Esophagus squamous epithelium (tissue), 4 donors: ENCODE measurements around the gene MOV10.

Source experiments
- CTCF ChIP-seq, 6 experiments: fragments of 450-650 bp in 4 of 6; fragments of 200-600 bp in 2 of 6; sonication (generic) in 2 of 6; IDR thresholded peaks; one replicate each; pipeline ENCODE4 v1.5.1; 2016 to 2019; ENCODE audit warnings: antibody characterized with exemption in 6 of 6, mild to moderate bottlenecking in 4 of 6, moderate library complexity in 4 of 6
- POLR2A ChIP-seq, 4 donors: fragments of 450-650 bp; IDR thresholded peaks; one replicate each; pipeline ENCODE4 v1.6.1; 2017; ENCODE audit warnings: antibody characterized with exemption in 4 of 4, mild to moderate bottlenecking in 4 of 4, moderate library complexity in 3 of 4

DNA sequence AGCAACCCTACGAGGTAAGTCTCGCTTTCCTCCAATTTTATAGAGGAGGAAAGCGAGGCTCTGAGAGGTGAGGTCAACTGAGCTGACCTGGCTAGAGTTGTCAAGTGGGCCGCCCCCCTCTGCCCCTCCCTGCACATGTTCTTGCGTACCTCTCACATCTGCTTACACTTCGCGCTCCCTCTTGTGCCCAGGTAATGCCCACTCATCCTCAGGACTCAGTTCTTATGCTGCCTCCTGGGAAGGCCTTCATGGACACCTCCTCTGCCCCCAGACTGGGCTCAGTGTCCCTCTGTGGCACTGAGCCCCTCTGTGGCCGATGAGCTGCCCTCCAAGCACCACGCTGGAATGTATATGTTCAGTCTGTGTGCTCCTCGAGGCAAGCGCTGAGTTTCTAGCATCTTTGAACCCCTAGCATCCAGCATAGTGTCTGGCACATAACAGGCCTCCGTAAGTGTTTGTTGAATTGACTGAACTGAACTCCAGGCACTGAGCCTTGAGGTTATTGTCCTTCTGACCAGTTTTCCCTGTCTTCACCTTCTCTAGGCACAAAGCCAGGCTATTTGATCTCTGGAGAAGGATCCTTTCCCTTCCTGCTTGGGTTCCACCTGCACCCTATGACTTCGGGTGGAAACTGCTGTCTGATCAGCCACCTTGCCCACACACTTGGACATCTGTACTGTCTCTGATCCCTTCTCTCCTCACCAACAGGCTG, 13.5 kb downstream of the MOV10 start:
- TF ChIP-seq CTCF (IDR thresholded peaks at IDR 0.05) (no peak), POLR2A (IDR thresholded peaks at IDR 0.05) (no peak)
